ENCODE measurements around the gene CD7. TPM values are rescaled to one million over a fixed set of nuclear protein-coding genes. Genes with fewer than 3 reads are reported as not detected.

CD7 gene
- total and polyA plus RNA-seq, 9 of the 15 experiments (the other 6 are each of a cell fraction or from before 2014, with no cell fraction given) = 0.21 to 0.35 TPM; not detected in 7

- TF ChIP-seq SMARCE1 (IDR thresholded peaks at IDR 0.05) = no peak
- peak; percentile 71 to 77 for TF ChIP-seq MAZ (CRISPR knock-in tag; conservative IDR thresholded peaks at IDR 0.05 in 1 of 2, IDR thresholded peaks at IDR 0.05 in 1 of 2)
- no peak for TF ChIP-seq ZFP91 (CRISPR knock-in tag; IDR thresholded peaks at IDR 0.05)
- no peak for TF ChIP-seq MAFF (IDR thresholded peaks at IDR 0.05; ENCODE audit: low read length)
- no peak for TF ChIP-seq HDAC8 (tag; IDR thresholded peaks at IDR 0.05)
- no peak for TF ChIP-seq ZNF583 (CRISPR knock-in tag; IDR thresholded peaks at IDR 0.05)
- no peak for TF ChIP-seq GABPB2 (CRISPR knock-in tag; conservative IDR thresholded peaks at IDR 0.05)
- TF ChIP-seq C11orf30 (IDR thresholded peaks at IDR 0.05; ENCODE audit: low read depth) = no peak
- TF ChIP-seq SNAPC5 (CRISPR knock-in tag; IDR thresholded peaks at IDR 0.05) = no peak
- no peak for TF ChIP-seq NR2C1 (IDR thresholded peaks at IDR 0.05)
- TF ChIP-seq NR2C1 (tag; IDR thresholded peaks at IDR 0.05) = no peak
- TF ChIP-seq RCOR1 (IDR thresholded peaks at IDR 0.05; ENCODE audit: borderline replicate concordance in 1 of 2, low read depth in 2 of 2, low read length in 2 of 2) = no peak
- TF ChIP-seq USF1 (CRISPR knock-in tag; IDR thresholded peaks at IDR 0.05) = no peak; the same call in 1 of the 2 replicates
- TF ChIP-seq ZFX (CRISPR knock-in tag; IDR thresholded peaks at IDR 0.05) = peak; percentile 66
- no peak for TF ChIP-seq ZNF217 (CRISPR knock-in tag; IDR thresholded peaks at IDR 0.05)
- no peak for TF ChIP-seq CC2D1A (IDR thresholded peaks at IDR 0.05)
- peak; percentile 25; the same call in 1 of the 2 replicates for TF ChIP-seq MTA3 (IDR thresholded peaks at IDR 0.05; ENCODE audit: borderline replicate concordance)
- TF ChIP-seq RBFOX2 (IDR thresholded peaks at IDR 0.05; ENCODE audit: low read depth, low read length) = 0 out of 2 replicates have a peak, but pooled peaks have one; percentile 21
- no peak for TF ChIP-seq BCLAF1 (IDR thresholded peaks at IDR 0.05; ENCODE audit: borderline replicate concordance in 1 of 2, control insufficient read depth in 1 of 2, low read depth in 2 of 2, low read length in 1 of 2)
- TF ChIP-seq NR2F6 (CRISPR knock-in tag; IDR thresholded peaks at IDR 0.05) = no peak
- no peak for TF ChIP-seq PCBP2 (IDR thresholded peaks at IDR 0.05; ENCODE audit: low read depth, low read length, poor library complexity, severe bottlenecking)
- TF ChIP-seq GATAD2A (IDR thresholded peaks at IDR 0.05) = 0 out of 2 replicates have a peak, but pooled peaks have one; percentile 51
- TF ChIP-seq PHTF2 (CRISPR knock-in tag; IDR thresholded peaks at IDR 0.05) = no peak
Observed at GRCh38 chr17:82320956-82321927, 3.8 kb upstream of the CD7 start (continued).

Data from K562 (cell line).